ENCODE results near the gene CRY2.

GRCh38 chr11:45832811-45833441 lies 14.3 kb upstream of the CRY2 start:
- TF ChIP-seq ZNF462 (CRISPR knock-in tag; IDR thresholded peaks at IDR 0.05), result no peak
- TF ChIP-seq EZH2phosphoT487 (IDR thresholded peaks at IDR 0.05; ENCODE audit: unreplicated experiment), result no peak
- no peak for TF ChIP-seq CTCF (conservative IDR thresholded peaks at IDR 0.05; ENCODE audit: low read depth in 2 of 2)
- no peak for TF ChIP-seq REST (IDR thresholded peaks at IDR 0.05; ENCODE audit: unreplicated experiment)
- TF ChIP-seq JUNB (IDR thresholded peaks at IDR 0.05; ENCODE audit: unreplicated experiment), result no peak
- no peak for TF ChIP-seq EZH2 (IDR thresholded peaks at IDR 0.05; ENCODE audit: low read depth, unreplicated experiment)
- no peak for TF ChIP-seq ETS1 (IDR thresholded peaks at IDR 0.05)
- TF ChIP-seq CREB1 (CRISPR knock-in tag; IDR thresholded peaks at IDR 0.05; ENCODE audit: low read depth), result no peak

All from GM23338 (cell line).